ENCODE measurements around the gene N4BP2. TPM values are rescaled to one million over a fixed set of nuclear protein-coding genes. Genes with fewer than 3 reads are reported as not detected.

The N4BP2 gene
- total RNA-seq, 1 experiment from 2014 or later: 3.9 TPM

GRCh38 chr4:40199999-40200874 lies 143.6 kb downstream of the N4BP2 start:
- DNase-seq (no peak), ATAC-seq (no peak)
- Histone ChIP-seq H2AFZ (ENCODE audit: low read length) (no peak overlapping the region), H3K27me3 (ENCODE audit: low read length) (no peaks in the 10 kb centered on the region), H3K4me2 (ENCODE audit: low read length) (peak overlapping the region; percentile 46; the same call in 1 of the 2 replicates), H3K79me2 (ENCODE audit: low read length) (no peaks in the 10 kb centered on the region), H3K4me3 (ENCODE audit: low read length) (no peak overlapping the region), H3F3A (ENCODE audit: low read length, unreplicated experiment) (no peaks in the 10 kb centered on the region), H3K36me3 (ENCODE audit: low read depth, low read length) (no peaks in the 10 kb centered on the region), H4K20me1 (ENCODE audit: low read length) (no peaks in the 10 kb centered on the region), H3K4me1 (ENCODE audit: insufficient read depth, low read length) (peaks cover 14% of the 10 kb centered on the region), H3K27ac (ENCODE audit: low read length) (peak overlapping the region; percentile 71), H3K9me3 (ENCODE audit: low read length) (no peaks in the 10 kb centered on the region), H3K9ac (ENCODE audit: low read length) (peak overlapping the region; percentile 59), H3K9me2 (replicated peaks; ENCODE audit: low read length) (no peaks in the 10 kb centered on the region)
- TF ChIP-seq EZH2 (IDR thresholded peaks at IDR 0.05; ENCODE audit: low read length, unreplicated experiment): no peak
- TF ChIP-seq CTCF (conservative IDR thresholded peaks at IDR 0.05; ENCODE audit: low read depth, low read length): no peak
- TF ChIP-seq EZH2phosphoT487 (IDR thresholded peaks at IDR 0.05; ENCODE audit: borderline replicate concordance, low read length): no peak
- intact Hi-C loops (cut with micrococcal nuclease): no loop called here
- POLR2A ChIA-PET (ENCODE audit: unreplicated experiment): no interaction called here
- no TSS peak for BruUV-seq (replicated peaks)
- CTCF ChIA-PET: no interaction called here

GRCh38 chr4:40200875-40201801 lies 144.5 kb downstream of the N4BP2 start:
- Histone ChIP-seq H3K4me1 (ENCODE audit: insufficient read depth, low read length) (peaks cover 14% of the 10 kb centered on the region), H3K27ac (ENCODE audit: low read length) (peak overlapping the region; percentile 71), H3K4me2 (ENCODE audit: low read length) (peak overlapping the region; percentile 46), H3F3A (ENCODE audit: low read length, unreplicated experiment) (no peaks in the 10 kb centered on the region), H3K9me2 (replicated peaks; ENCODE audit: low read length) (no peaks in the 10 kb centered on the region), H4K20me1 (ENCODE audit: low read length) (no peaks in the 10 kb centered on the region), H3K4me3 (ENCODE audit: low read length) (no peak overlapping the region), H3K9ac (ENCODE audit: low read length) (peak overlapping the region; percentile 59), H3K9me3 (ENCODE audit: low read length) (no peaks in the 10 kb centered on the region), H3K79me2 (ENCODE audit: low read length) (no peaks in the 10 kb centered on the region), H2AFZ (ENCODE audit: low read length) (no peak overlapping the region), H3K27me3 (ENCODE audit: low read length) (no peaks in the 10 kb centered on the region), H3K36me3 (ENCODE audit: low read depth, low read length) (no peaks in the 10 kb centered on the region)
- TF ChIP-seq EZH2 (IDR thresholded peaks at IDR 0.05; ENCODE audit: low read length, unreplicated experiment): no peak
- ChIA-PET POLR2A (ENCODE audit: unreplicated experiment) (no interaction called here), CTCF (no interaction called here)
- DNase-seq (peak; percentile 37), ATAC-seq (peak; percentile 58)
- intact Hi-C loops (cut with micrococcal nuclease): no loop called here
- no TSS peak for BruUV-seq (replicated peaks)

DNA sequence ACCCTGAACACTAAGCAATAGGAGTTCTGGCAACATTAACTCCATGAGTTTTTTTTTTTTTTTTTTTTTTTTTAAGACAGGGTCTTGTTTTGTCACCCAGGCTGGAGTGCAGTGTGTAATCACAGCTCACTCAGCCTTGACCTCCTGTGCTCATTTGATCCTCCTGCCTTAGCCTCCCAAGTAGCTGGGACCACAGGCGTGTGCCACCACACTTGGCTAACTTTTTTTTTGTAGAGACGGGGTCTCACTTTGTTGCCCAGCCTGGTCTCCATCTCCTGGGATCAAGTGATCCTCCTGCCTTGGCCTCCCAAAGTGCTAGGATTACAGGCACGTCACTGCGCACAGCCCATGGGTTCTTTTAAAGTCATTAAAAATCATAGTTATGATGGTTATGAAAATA lies 145.2 kb downstream of the N4BP2 start:
- POLR2A ChIA-PET (ENCODE audit: unreplicated experiment): no interaction called here
- Histone ChIP-seq H3K79me2 (ENCODE audit: low read length) (no peaks in the 10 kb centered on the region), H3K4me1 (ENCODE audit: insufficient read depth, low read length) (peaks cover 14% of the 10 kb centered on the region), H2AFZ (ENCODE audit: low read length) (no peak overlapping the region), H3K9ac (ENCODE audit: low read length) (no peak overlapping the region), H3K9me2 (replicated peaks; ENCODE audit: low read length) (no peaks in the 10 kb centered on the region), H4K20me1 (ENCODE audit: low read length) (no peaks in the 10 kb centered on the region), H3K36me3 (ENCODE audit: low read depth, low read length) (no peaks in the 10 kb centered on the region), H3K4me2 (ENCODE audit: low read length) (no peak overlapping the region), H3K27me3 (ENCODE audit: low read length) (no peaks in the 10 kb centered on the region), H3K9me3 (ENCODE audit: low read length) (no peaks in the 10 kb centered on the region), H3K4me3 (ENCODE audit: low read length) (no peak overlapping the region), H3F3A (ENCODE audit: low read length, unreplicated experiment) (no peaks in the 10 kb centered on the region), H3K27ac (ENCODE audit: low read length) (no peak overlapping the region)
- no peak for ATAC-seq
- CTCF ChIA-PET: no interaction called here
- intact Hi-C loops (cut with micrococcal nuclease): no loop called here
- BruUV-seq (replicated peaks): no TSS peak
- TF ChIP-seq CTCF (conservative IDR thresholded peaks at IDR 0.05; ENCODE audit: low read depth, low read length) (no peak), EZH2 (IDR thresholded peaks at IDR 0.05; ENCODE audit: low read length, unreplicated experiment) (no peak), EZH2phosphoT487 (IDR thresholded peaks at IDR 0.05; ENCODE audit: borderline replicate concordance, low read length) (no peak)
- no peak for DNase-seq

Data from PC-3 (cell line).